HCT116 (cell line): ENCODE measurements around the gene SRSF5. TPM values are rescaled to one million over a fixed set of nuclear protein-coding genes. Genes with fewer than 3 reads are reported as not detected.

ENCODE experiments used
- ATAC-seq: fragments of 200-7000 bp; cut with Tn5 transposase; 2 replicates; pipeline ENCODE4 v1.9.1; 2020; ENCODE audit warnings: mild to moderate bottlenecking, moderate library complexity
- BruUV-seq: library from RNA; stranded (reverse); fragments of 400-500 nt; replicated peaks from 2 replicates; lab custom pipeline; 2021; lab: Mats Ljungman, UMichigan
- CTCF ChIA-PET: fragments of 300-600 bp; sonication (Branson Sonifier 250); formaldehyde crosslinking; loops from one replicate; lab custom pipeline; 2021; ENCODE audit warnings: antibody characterized with exemption; lab: Charles Lee
- POLR2A ChIA-PET: fragments of 300-600, 350-600 bp; sonication (Branson Sonifier 250); formaldehyde crosslinking; loops from one replicate; lab custom pipeline; 2021; ENCODE audit warnings: antibody characterized with exemption; lab: Charles Lee
- RAD21 ChIA-PET, 2 experiments: fragments of 300-600 bp; sonication (Branson Sonifier 250); formaldehyde crosslinking; loops; one replicate each; lab custom pipeline; 2023; ENCODE audit warnings: low total read pairs in 2 of 2; ENCODE audit not compliant: uncharacterized antibody in 2 of 2, unreplicated experiment in 2 of 2, low non-redundant PET in 1 of 2; lab: Charles Lee
- DNase-seq: peaks from one replicate; pipeline ENCODE4 v3.0.0-alpha.2; 2010; ENCODE audit warnings: low read depth, low spot score
- H2AFZ ChIP-seq: fragments of 200-600 bp; shearing (Covaris generic), sonication (generic); 2 replicates; pipeline ENCODE4 v1.6.1; 2017; ENCODE audit warnings: low read depth, mixed run types, mixed read lengths, antibody characterized with exemption, low read length; ENCODE audit not compliant: poor library complexity, severe bottlenecking
- H3K27ac ChIP-seq: 2 replicates; pipeline ENCODE4 v1.5.1; 2012; ENCODE audit warnings: low read depth, low read length
- H3K27me3 ChIP-seq: fragments of 200-600 bp; sonication (generic); 2 replicates; pipeline ENCODE4 v1.6.1; 2016; ENCODE audit warnings: mixed run types, low read length, mixed read lengths; ENCODE audit not compliant: insufficient read depth
- H3K36me3 ChIP-seq, 2 experiments: fragments of 200-500 bp in 1 of 2; fragments of 200-600 bp in 1 of 2; sonication (Bioruptor generic) in 1 of 2; sonication (generic) in 1 of 2; 2 replicates each; pipeline versions ENCODE4 v1.5.1 to v1.6.1; 2014 to 2016; ENCODE audit warnings: low read length in 2 of 2, inconsistent platforms in 1 of 2, mixed read lengths in 1 of 2, mixed run types in 1 of 2; ENCODE audit not compliant: insufficient read depth in 2 of 2, control insufficient read depth in 1 of 2
- H3K4me1 ChIP-seq, 2 experiments: fragments of 200-600 bp in 1 of 2; sonication (generic) in 1 of 2; 2 replicates each; pipeline versions ENCODE4 v1.5.1 to v1.6.1; 2012 to 2017; ENCODE audit warnings: low read length in 2 of 2, inconsistent platforms in 1 of 2, mild to moderate bottlenecking in 1 of 2, mixed read lengths in 1 of 2, mixed run types in 1 of 2, moderate library complexity in 1 of 2; ENCODE audit not compliant: insufficient read depth in 2 of 2, control insufficient read depth in 1 of 2
- H3K4me2 ChIP-seq: fragments of 200-600 bp; sonication (generic); 2 replicates; pipeline ENCODE4 v1.6.1; 2017; ENCODE audit warnings: mixed run types, low read length, mixed read lengths
- H3K4me3 ChIP-seq, 2 experiments: fragments of 200-600 bp in 1 of 2; sonication (generic) in 1 of 2; replicated peaks in 1 of 2; 2 replicates each; pipeline ENCODE4 v1.5.1; 2011 to 2016; ENCODE audit warnings: low read length in 2 of 2, control low read depth in 1 of 2, low read depth in 1 of 2, mild to moderate bottlenecking in 1 of 2, mixed read lengths in 1 of 2, mixed run types in 1 of 2
- H3K79me2 ChIP-seq: fragments of 200-600 bp; sonication (generic); 2 replicates; pipeline ENCODE4 v1.6.1; 2017; ENCODE audit warnings: mild to moderate bottlenecking, mixed run types, low read length, moderate library complexity, mixed read lengths; ENCODE audit not compliant: insufficient read depth
- H3K9ac ChIP-seq: fragments of 200-600 bp; sonication (generic); 2 replicates; pipeline ENCODE4 v1.6.1; 2016; ENCODE audit warnings: low read length, mixed read lengths
- H3K9me2 ChIP-seq: fragments of 200-600 bp; sonication (generic), shearing (Covaris generic); 2 replicates; pipeline ENCODE4 v1.6.1; 2017; ENCODE audit warnings: mixed run types, mild to moderate bottlenecking, moderate library complexity; ENCODE audit not compliant: insufficient read depth
- H3K9me3 ChIP-seq, 2 experiments: fragments of 200-500 bp in 1 of 2; fragments of 200-600 bp in 1 of 2; sonication (Bioruptor generic) in 1 of 2; sonication (generic) in 1 of 2; 2 replicates each; pipeline ENCODE4 v1.6.1; 2014 to 2017; ENCODE audit warnings: low read length in 2 of 2, mixed read lengths in 2 of 2, inconsistent platforms in 1 of 2, low read depth in 1 of 2, mild to moderate bottlenecking in 1 of 2, mixed run types in 1 of 2, moderate library complexity in 1 of 2; ENCODE audit not compliant: control insufficient read depth in 1 of 2, insufficient read depth in 1 of 2
- H4K20me1 ChIP-seq: fragments of 200-600 bp; sonication (generic), shearing (Covaris generic); 2 replicates; pipeline ENCODE4 v1.6.1; 2017; ENCODE audit warnings: mixed run types, mild to moderate bottlenecking, moderate library complexity; ENCODE audit not compliant: insufficient read depth
- ATF3 ChIP-seq: IDR thresholded peaks from 2 replicates; pipeline ENCODE4 v1.6.1; 2012
- CBX3 ChIP-seq: IDR thresholded peaks from 2 replicates; pipeline ENCODE4 v1.6.1; 2012; ENCODE audit warnings: low read depth
- CTCF ChIP-seq, 3 experiments: fragments of 200-600 bp in 1 of 3; sonication (generic) in 1 of 3; IDR thresholded peaks in 2 of 3; conservative IDR thresholded peaks in 1 of 3; 2 replicates each; pipeline ENCODE4 v1.5.1; 2012 to 2017; ENCODE audit warnings: low read depth in 2 of 3, low read length in 2 of 3, antibody characterized with exemption in 1 of 3, borderline replicate concordance in 1 of 3, control low read depth in 1 of 3, mild to moderate bottlenecking in 1 of 3, mixed read lengths in 1 of 3, mixed run types in 1 of 3, moderate library complexity in 1 of 3; ENCODE audit not compliant: insufficient read depth in 1 of 3
- EGR1 ChIP-seq: IDR thresholded peaks from 2 replicates; pipeline ENCODE4 v1.6.1; 2012; ENCODE audit warnings: low read depth
- ELF1 ChIP-seq: IDR thresholded peaks from 2 replicates; pipeline ENCODE4 v1.6.1; 2012; ENCODE audit warnings: low read depth, borderline replicate concordance
- EZH2 ChIP-seq: fragments of 200-600 bp; sonication (generic); IDR thresholded peaks from 2 replicates; pipeline ENCODE4 v1.6.1; 2017; ENCODE audit warnings: antibody characterized with exemption, mixed run types
- EZH2phosphoT487 ChIP-seq: fragments of 200-600 bp; IDR thresholded peaks from 2 replicates; pipeline ENCODE4 v1.6.1; 2018; ENCODE audit warnings: antibody characterized with exemption, borderline replicate concordance
- FOSL1 ChIP-seq: IDR thresholded peaks from 2 replicates; pipeline ENCODE4 v1.6.1; 2012; ENCODE audit warnings: low read depth
- JUND ChIP-seq: IDR thresholded peaks from 2 replicates; pipeline ENCODE4 v1.6.1; 2012
- MAX ChIP-seq: IDR thresholded peaks from 2 replicates; pipeline ENCODE4 v1.6.1; 2012
- POLR2AphosphoS5 ChIP-seq: IDR thresholded peaks from 2 replicates; pipeline ENCODE4 v1.6.1; 2011; ENCODE audit warnings: mild to moderate bottlenecking, low read depth, low read length, moderate library complexity
- REST ChIP-seq: IDR thresholded peaks from 2 replicates; pipeline ENCODE4 v1.6.1; 2012; ENCODE audit warnings: low read depth
- SIN3A ChIP-seq: IDR thresholded peaks from 2 replicates; pipeline ENCODE4 v1.6.1; 2012; ENCODE audit warnings: low read depth
- SP1 ChIP-seq: IDR thresholded peaks from 2 replicates; pipeline ENCODE4 v1.6.1; 2012; ENCODE audit warnings: low read depth
- SRF ChIP-seq: IDR thresholded peaks from 2 replicates; pipeline ENCODE4 v1.6.1; 2012; ENCODE audit warnings: low read depth
- TCF7L2 ChIP-seq: IDR thresholded peaks from 2 replicates; pipeline ENCODE4 v1.7.0; 2011; ENCODE audit warnings: borderline replicate concordance, inconsistent platforms; ENCODE audit not compliant: insufficient read depth, insufficient read length; ENCODE audit errors: extremely low read depth
- YY1 ChIP-seq: IDR thresholded peaks from 2 replicates; pipeline ENCODE4 v1.6.1; 2011; ENCODE audit warnings: low read length, low read depth, moderate library complexity, mild to moderate bottlenecking; ENCODE audit not compliant: insufficient replicate concordance; ENCODE audit errors: extremely low read depth
- ZBTB33 ChIP-seq: IDR thresholded peaks from 2 replicates; pipeline ENCODE4 v1.6.1; 2011; ENCODE audit warnings: mild to moderate bottlenecking, low read length, moderate library complexity; ENCODE audit not compliant: insufficient replicate concordance; ENCODE audit errors: extremely low read depth
- ZFX ChIP-seq: fragments of 450-650 bp; IDR thresholded peaks from 2 replicates; pipeline ENCODE4 v1.6.1; 2017
- intact Hi-C: fragments of 100-400 bp; cut with micrococcal nuclease; formaldehyde crosslinking; loops from 2 replicates; pipeline ENCODE4 v1.10.0; 2022
- total RNA-seq: library from RNA; stranded (reverse); gene quantifications from one replicate; pipeline ENCODE4 v1.2.1, GENCODE V29; 2021; ENCODE audit not compliant: unreplicated experiment

Gene SRSF5
- total RNA-seq, 1 experiment from 2014 or later, result 258 TPM

- H3K79me2 ChIP-seq, result no peaks in the 10 kb centered on the region
- RAD21 ChIA-PET, result no interaction called here
- H3K27ac ChIP-seq, result no peak overlapping the region
- ATAC-seq (no peak), DNase-seq (no peak)
- no peak overlapping the region for H3K4me3 ChIP-seq
- H3K36me3 ChIP-seq, result no peaks in the 10 kb centered on the region
- H3K4me2 ChIP-seq, result no peak overlapping the region
- H3K4me1 ChIP-seq, result no peaks in the 10 kb centered on the region
- H3K9me3 ChIP-seq, result no peaks in the 10 kb centered on the region
- no peak overlapping the region for H2AFZ ChIP-seq
- H3K9me2 ChIP-seq, result no peaks in the 10 kb centered on the region
- POLR2A ChIA-PET, result no interaction called here
- CTCF ChIA-PET, result interaction anchor here (1.3 kb wide), 1 partner anchor 212 kb away, joined by 11 read pairs; no protein-coding TSS in a partner anchor
- TF ChIP-seq CTCF (IDR thresholded peaks at IDR 0.05 in 2 of 3, conservative IDR thresholded peaks at IDR 0.05 in 1 of 3; ENCODE audit: borderline replicate concordance in 1 of 3, insufficient read depth in 1 of 3, low read depth in 2 of 3, low read length in 2 of 3) (no peak), ZBTB33 (no peak), TCF7L2 (no peak), YY1 (no peak), REST (no peak), JUND (no peak), EZH2phosphoT487 (no peak), SIN3A (no peak), SP1 (no peak), EZH2 (no peak), SRF (no peak), EGR1 (no peak), ATF3 (no peak), ELF1 (no peak), FOSL1 (no peak), ZFX (no peak), POLR2AphosphoS5 (no peak), MAX (no peak), CBX3 (no peak)
- no TSS peak for BruUV-seq
- H3K27me3 ChIP-seq, result peaks cover 30% of the 10 kb centered on the region
- no peaks in the 10 kb centered on the region for H4K20me1 ChIP-seq
- intact Hi-C loops, result loop anchor here (10.0 kb wide), 1 partner anchor 749 kb away; no protein-coding TSS in a partner anchor
- H3K9ac ChIP-seq, result no peak overlapping the region
Measured at GRCh38 chr14:69816216-69816615, 49.3 kb downstream of the SRSF5 start.
